Bone marrow (tissue), 2 donors: ENCODE measurements around the gene SLC5A2.
"Not testable (repeated sequence)": the region's sequence is repeated elsewhere in the genome, so short reads cannot be mapped to it uniquely, and the experiment has no call there.

Source experiments
- DNase-seq, 2 donors: peaks; one replicate each; lab custom pipeline; 2025; lab: John Stamatoyannopoulos, UW

The SLC5A2 gene

GRCh38 chr16:31483081-31483480 lies at the start of gene SLC5A2:
SLC5A2 (plus strand) TSS chr16:31483123; CDS start chr16:31483137, 14 bp downstream.
- DNase-seq, result no peak

GRCh38 chr16:31435341-31436220 lies 47.3 kb upstream of the SLC5A2 start:
- no peak for DNase-seq

DNA sequence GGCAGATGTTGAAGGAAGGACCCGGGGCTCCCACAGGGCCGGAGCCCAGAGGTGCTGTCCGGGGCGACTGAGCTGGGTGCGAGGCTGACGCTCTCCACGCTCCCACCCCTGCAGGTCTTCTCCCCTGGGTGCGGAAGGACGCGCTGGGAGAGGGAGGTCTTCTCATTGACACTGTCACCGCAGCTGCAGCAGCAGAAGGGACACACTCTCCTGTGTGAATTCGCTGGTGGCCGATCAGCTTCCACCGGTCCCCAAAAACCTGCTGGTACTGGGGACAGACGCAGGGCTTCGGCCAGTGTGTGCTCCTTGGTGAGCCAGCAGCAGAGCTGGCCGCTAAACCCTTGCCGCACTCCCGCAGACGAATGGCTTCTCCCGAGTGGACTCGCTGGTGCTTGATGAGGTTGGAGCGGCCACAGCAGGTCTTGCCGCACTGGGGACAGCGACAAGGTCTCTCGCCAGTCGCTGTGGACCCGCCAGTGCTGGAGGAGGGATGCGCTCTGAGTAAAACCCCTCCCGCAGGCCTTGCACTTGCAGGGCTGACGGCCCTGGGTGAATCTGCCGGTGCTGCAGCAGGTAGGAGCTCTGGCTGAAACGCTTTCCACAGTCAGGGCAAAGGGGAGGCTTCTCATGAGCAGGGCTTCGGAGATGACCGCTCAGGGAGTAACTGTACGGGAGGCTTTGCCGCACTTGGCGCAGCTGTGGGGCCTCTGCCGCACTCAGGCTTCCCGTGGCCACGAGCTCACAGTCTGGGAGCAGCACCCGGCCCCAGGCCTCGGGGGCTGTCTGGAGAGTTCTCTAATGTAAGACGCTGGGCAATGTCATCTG lies 46.5 kb upstream of the SLC5A2 start:
- no peak for DNase-seq

- no peak for DNase-seq
Measured at GRCh38 chr16:31438414-31438813, 44.5 kb upstream of the SLC5A2 start.

GRCh38 chr16:31439023-31439422 lies 43.9 kb upstream of the SLC5A2 start:
- not testable (repeated sequence) for DNase-seq

DNA sequence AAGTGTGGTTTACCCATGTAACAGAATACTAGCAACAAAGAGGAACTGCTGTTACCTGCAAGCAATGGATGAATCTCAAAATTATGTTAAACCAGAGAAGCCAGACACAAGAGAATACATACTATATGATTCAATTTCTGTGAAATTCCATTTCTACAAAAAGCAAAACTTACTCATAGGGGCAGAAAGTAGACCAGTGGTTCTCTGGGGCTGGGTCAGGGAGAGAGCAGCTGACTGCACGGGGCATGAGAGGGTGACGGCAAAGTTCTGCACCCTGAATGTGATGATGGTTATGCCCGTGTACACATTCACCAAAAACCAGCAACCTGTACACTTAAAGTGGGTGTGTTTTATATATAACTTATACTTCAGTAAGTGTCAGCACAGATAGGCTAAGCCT lies 43.4 kb upstream of the SLC5A2 start:
- DNase-seq, result no peak

GRCh38 chr16:31440516-31441184 lies 42.3 kb upstream of the SLC5A2 start:
- DNase-seq, result no peak

- DNase-seq, result no peak
Measured at GRCh38 chr16:31441956-31442355, 41.0 kb upstream of the SLC5A2 start.

- not testable (repeated sequence) for DNase-seq
Measured at GRCh38 chr16:31445931-31446330, 37.0 kb upstream of the SLC5A2 start.

DNA sequence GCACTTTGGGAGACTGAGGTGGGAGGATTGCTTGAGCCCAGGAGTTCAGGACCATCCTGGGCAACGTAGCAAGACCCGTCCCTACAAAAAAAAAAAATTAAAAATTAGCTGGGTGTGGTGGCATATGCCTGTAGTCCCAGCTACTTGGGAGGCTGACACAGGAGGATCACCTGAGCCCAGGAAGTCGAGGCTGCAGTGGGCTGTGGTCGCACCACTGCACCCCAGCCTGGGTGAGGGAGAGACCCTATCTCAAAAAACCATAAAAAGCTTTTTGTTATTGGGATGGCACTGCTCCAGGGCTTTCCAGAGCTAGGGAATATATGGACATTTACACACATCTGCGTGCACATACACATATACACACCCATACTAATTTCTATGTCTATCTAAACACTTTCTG lies 31.7 kb upstream of the SLC5A2 start:
- no peak for DNase-seq

GRCh38 chr16:31451681-31452351 lies 31.1 kb upstream of the SLC5A2 start:
- DNase-seq, result no peak

- DNase-seq, result no peak
Measured at GRCh38 chr16:31452631-31453106, 30.3 kb upstream of the SLC5A2 start.

DNA sequence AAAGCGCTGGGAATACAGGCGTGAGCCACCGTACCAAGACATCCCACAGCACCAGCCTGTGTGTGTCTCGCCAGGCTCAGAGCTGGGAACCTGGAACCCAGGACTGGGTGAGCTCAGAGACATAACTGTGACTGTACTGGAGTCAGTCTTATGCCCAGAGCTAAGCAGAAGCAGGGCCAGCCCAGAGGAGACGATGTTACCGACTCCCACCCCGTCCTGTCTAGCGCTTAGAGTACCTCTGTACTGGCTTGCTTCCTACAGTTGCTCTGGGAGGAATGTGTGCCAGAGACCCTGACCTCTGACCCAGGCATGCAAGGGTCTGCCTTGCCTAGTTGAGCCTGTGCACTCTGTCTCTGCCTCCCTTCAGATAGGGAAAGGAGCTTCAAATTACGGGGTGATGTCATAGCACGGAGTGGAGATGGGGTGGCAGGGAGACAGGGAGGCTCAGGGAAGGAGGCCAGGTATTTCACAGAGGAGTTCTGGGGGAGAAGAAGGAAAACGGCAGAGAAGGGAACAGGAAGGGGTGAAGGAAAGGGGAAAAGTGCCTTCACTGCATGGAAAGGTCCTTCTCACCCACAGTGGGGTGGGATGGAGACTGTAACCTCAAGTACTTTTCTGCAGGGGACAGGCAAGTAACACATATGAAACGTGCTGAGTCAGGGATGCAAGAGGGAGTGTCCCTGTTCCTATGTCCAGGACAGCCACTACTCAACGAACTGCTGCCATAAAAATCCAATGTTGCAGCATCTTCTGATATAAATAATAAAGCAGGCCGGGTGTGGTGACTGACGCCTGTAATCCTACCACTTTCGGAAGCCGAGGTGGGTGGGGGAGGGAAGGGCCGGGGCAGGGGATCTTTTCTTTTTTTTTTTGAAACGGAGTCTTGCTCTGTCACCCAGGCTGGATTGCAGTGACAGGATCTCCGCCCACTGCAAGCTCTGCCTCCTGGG lies 29.4 kb upstream of the SLC5A2 start:
- DNase-seq, result peak in 1 of 2 donors; percentile 65

DNA sequence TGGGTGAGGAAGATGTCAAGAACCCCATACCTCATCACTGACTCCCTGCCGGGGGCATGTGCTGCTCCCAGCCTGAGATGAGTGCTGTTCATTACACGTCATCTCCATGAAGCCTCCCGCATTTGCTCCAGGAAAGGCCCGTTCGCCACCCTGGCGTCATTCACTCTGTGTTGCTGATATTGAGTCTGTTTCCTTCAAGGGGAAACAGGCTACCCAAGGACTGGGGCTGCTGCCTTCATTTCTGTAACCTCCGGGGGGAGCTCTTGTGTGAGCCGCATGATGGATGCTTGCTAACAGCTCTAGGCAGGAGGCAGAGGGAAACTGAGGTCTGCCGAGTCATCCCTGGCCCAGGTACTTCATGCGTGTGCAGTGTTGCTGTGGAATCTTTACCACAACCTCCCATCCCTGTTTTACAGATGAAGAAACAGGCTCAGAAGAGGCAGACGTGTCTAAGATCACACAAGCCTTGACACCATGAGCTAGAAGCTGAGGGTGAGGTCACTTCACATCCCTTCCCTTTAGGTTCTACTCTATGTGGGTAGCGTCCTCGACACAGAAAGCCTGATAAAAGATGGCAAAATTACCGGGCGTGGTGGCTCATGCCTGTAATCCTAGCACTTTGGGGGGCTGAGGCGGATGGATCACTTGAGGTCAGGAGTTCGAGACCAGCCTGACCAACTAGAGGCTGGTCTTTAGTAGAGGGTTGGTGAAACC lies 27.2 kb upstream of the SLC5A2 start:
- no peak for DNase-seq

GRCh38 chr16:31456988-31457360 lies 25.9 kb upstream of the SLC5A2 start:
- no peak for DNase-seq

GRCh38 chr16:31458073-31458843 lies 24.7 kb upstream of the SLC5A2 start:
- peak; percentile 21 to 58 for DNase-seq

DNA sequence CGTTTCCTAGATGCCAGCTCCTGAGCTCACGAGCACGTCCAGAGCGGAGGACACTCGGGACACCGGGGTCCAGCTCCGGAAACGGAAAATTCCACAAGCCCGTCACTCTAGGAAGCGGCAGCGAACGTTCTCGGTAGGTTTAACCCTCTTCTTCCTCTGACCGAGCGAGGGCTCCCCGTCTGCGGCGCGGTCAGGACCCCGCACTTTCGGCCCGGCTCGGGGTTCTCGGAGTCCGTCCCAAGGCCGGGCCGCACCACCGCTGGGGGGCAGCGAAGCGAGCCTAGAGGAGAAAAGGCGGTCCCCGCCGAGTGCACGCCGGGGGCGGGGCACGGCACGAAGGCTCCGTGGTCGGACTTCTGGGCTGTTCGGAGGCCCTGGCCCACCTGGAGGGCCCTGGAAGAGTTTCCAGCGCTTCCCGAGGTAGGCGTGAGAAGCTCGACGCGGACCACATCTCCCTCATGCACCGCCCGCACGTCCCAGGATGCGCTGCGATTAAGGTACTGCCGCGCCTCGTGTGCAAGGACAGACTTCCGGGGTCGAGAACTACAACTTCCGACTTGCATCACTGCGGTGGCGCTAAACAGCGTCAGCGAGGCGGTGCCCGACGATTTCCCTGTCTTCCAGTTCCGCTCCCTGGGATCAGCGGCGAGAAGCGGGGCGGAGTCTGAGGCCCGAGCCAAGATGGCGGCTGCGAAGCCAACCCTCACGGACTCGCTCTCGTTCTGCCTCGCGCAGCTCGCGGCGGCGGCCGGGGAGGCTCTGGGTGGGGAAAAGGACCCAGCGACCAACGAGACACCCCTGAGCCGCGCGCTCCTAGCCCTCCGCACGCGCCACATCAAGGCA lies 23.9 kb upstream of the SLC5A2 start, which contains the start of gene ARMC5:
Gene ARMC5, plus strand, starts transcription at position 658 of the 843 bp plus-strand sequence. Its CDS starts 24 bp downstream, at position 682.
- DNase-seq, result peak; percentile 93 to 100
